Aorta (tissue), 4 donors: Measurements from ENCODE around the gene LHFPL3. TPM values are rescaled to one million over a fixed set of nuclear protein-coding genes. Genes with fewer than 3 reads are reported as not detected.

Source experiments
- polyA plus RNA-seq, 2 donors: library from polyadenylated mRNA; stranded (reverse); fragments of 200-250 nt; gene quantifications; one replicate each; pipeline ENCODE4 v1.2.3, GENCODE V29; 2013
- total RNA-seq, 2 donors: library from RNA; stranded (reverse); fragmentation: NEBNext Ultra II Directional; extraction: Animal tissue kit (Norgen Biotek cat#: 25700); gene quantifications; one replicate each; pipeline ENCODE4 v1.2.1, GENCODE V29; 2021
- donor health status: healthy with polysubstance abuse.
- donor health status: Bipolar disorder and iron deficiency.
- donor health status: DM: no; HTN: no; CAD: no.
- donor health status: DM: yes; HTN: yes; CAD: no.

Gene LHFPL3
- total and polyA plus RNA-seq, 4 donors = not detected

Other genes with a start within 250 kb of the LHFPL3 start
- 10 to 100 TPM; 13.0 to 21.8 TPM for gene ORC5, start 120.6 kb upstream of the LHFPL3 start, total RNA-seq
- 1 to 10 TPM; 7.9 to 8.3 TPM for gene ORC5, start 120.6 kb upstream of the LHFPL3 start, polyA plus RNA-seq